ENCODE results near the gene TRAM2.

DNA sequence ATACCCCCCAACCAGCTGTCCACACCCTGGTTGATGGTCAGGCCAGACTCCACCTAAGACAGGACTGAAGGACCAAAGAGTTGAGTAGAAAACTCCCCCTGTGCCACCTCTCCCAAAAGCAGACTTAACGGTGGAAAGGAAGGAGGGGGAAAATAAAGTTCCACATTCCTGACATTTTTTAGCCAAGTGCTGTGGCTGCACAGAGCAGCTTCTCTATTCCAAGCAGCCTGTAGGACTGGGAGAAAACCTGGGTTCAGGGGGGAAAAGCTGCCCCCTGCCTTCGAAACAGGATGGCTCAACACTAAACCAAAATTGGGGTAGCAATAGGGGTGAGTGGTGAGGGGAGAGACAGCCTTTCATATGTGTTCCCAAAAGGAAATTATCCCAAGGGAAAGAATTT lies 3.6 kb downstream of the TRAM2 start:
- TF ChIP-seq, protein P1, sequence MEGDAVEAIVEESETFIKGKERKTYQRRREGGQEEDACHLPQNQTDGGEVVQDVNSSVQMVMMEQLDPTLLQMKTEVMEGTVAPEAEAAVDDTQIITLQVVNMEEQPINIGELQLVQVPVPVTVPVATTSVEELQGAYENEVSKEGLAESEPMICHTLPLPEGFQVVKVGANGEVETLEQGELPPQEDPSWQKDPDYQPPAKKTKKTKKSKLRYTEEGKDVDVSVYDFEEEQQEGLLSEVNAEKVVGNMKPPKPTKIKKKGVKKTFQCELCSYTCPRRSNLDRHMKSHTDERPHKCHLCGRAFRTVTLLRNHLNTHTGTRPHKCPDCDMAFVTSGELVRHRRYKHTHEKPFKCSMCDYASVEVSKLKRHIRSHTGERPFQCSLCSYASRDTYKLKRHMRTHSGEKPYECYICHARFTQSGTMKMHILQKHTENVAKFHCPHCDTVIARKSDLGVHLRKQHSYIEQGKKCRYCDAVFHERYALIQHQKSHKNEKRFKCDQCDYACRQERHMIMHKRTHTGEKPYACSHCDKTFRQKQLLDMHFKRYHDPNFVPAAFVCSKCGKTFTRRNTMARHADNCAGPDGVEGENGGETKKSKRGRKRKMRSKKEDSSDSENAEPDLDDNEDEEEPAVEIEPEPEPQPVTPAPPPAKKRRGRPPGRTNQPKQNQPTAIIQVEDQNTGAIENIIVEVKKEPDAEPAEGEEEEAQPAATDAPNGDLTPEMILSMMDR (IDR thresholded peaks at IDR 0.05 in 2 of 3, conservative IDR thresholded peaks at IDR 0.05 in 1 of 3; ENCODE audit: borderline replicate concordance in 1 of 3, insufficient read depth in 1 of 3, low read depth in 2 of 3, low read length in 2 of 3), result no peak
- TF ChIP-seq POLR2AphosphoS5 (IDR thresholded peaks at IDR 0.05; ENCODE audit: low read depth, low read length), result no peak
